Panc1 (cell line): ENCODE measurements around the gene MMP17. TPM values are rescaled to one million over a fixed set of nuclear protein-coding genes. Genes with fewer than 3 reads are reported as not detected.

Experiments used
- ATAC-seq: fragments of 200-7000 bp; cut with Tn5 transposase; 2 replicates; pipeline ENCODE4 v1.9.1; 2020; ENCODE audit warnings: mild to moderate bottlenecking, moderate library complexity
- BruUV-seq: library from RNA; stranded (reverse); fragments of 400-500 nt; replicated peaks from 2 replicates; lab custom pipeline; 2021; lab: Mats Ljungman, UMichigan
- CTCF ChIA-PET: fragments of 300-600 bp; sonication (Branson Sonifier 250); formaldehyde crosslinking; loops from one replicate; lab custom pipeline; 2022; ENCODE audit warnings: antibody characterized with exemption; lab: Charles Lee
- POLR2A ChIA-PET: fragments of 300-600 bp; sonication (Branson Sonifier 250); formaldehyde crosslinking; loops from one replicate; lab custom pipeline; 2022; ENCODE audit warnings: antibody characterized with exemption; lab: Charles Lee
- DNase-seq: peaks from one replicate; pipeline ENCODE4 v3.0.0-alpha.2; 2010; ENCODE audit warnings: low read depth, low spot score
- H3K27ac ChIP-seq: 2 replicates; pipeline ENCODE4 v1.5.1; 2011; ENCODE audit warnings: mild to moderate bottlenecking, low read length, inconsistent platforms
- H3K27me3 ChIP-seq: fragments of 200-500 bp; sonication (Bioruptor generic); 2 replicates; pipeline ENCODE4 v1.6.0; 2014; ENCODE audit warnings: low read length, inconsistent platforms; ENCODE audit not compliant: control insufficient read depth, insufficient read depth
- H3K36me3 ChIP-seq: fragments of 200-500 bp; sonication (Bioruptor generic); 2 replicates; pipeline ENCODE4 v1.5.1; 2014; ENCODE audit warnings: inconsistent platforms, mild to moderate bottlenecking, low read length, moderate library complexity; ENCODE audit not compliant: control insufficient read depth, insufficient read depth
- H3K4me1 ChIP-seq: 2 replicates; pipeline ENCODE4 v1.5.1; 2011; ENCODE audit warnings: inconsistent platforms, mild to moderate bottlenecking, low read length, moderate library complexity; ENCODE audit not compliant: control insufficient read depth, insufficient read depth
- H3K4me3 ChIP-seq, 2 experiments: 2 replicates each; pipeline ENCODE4 v1.5.1; 2011 to 2012; ENCODE audit warnings: low read depth in 2 of 2, low read length in 2 of 2, mild to moderate bottlenecking in 2 of 2, inconsistent platforms in 1 of 2, moderate library complexity in 1 of 2
- H3K9me3 ChIP-seq: fragments of 200-500 bp; sonication (Bioruptor generic); 2 replicates; pipeline ENCODE4 v1.5.1; 2014; ENCODE audit warnings: low read depth, mild to moderate bottlenecking, inconsistent platforms, low read length, moderate library complexity; ENCODE audit not compliant: control insufficient read depth, insufficient read depth
- POLR2AphosphoS5 ChIP-seq: IDR thresholded peaks from 2 replicates; pipeline ENCODE4 v1.6.1; 2012; ENCODE audit warnings: mild to moderate bottlenecking, low read depth, low read length, moderate library complexity
- SIN3A ChIP-seq: IDR thresholded peaks from 2 replicates; pipeline ENCODE4 v1.6.1; 2012; ENCODE audit warnings: low read depth, mild to moderate bottlenecking, low read length, moderate library complexity, borderline replicate concordance; ENCODE audit not compliant: insufficient read depth
- TCF7L2 ChIP-seq: IDR thresholded peaks from 2 replicates; pipeline ENCODE4 v1.6.1; 2011; ENCODE audit warnings: mild to moderate bottlenecking, low read depth, low read length, inconsistent platforms
- in situ Hi-C: cut with HindIII; loops from 2 replicates; pipeline ENCODE4 v1.10.0; 2016; ENCODE audit warnings: low sequenced_read_pairs, low pct_unique_long_range_greater_than_20kb
- intact Hi-C: fragments of 100-400 bp; cut with micrococcal nuclease; formaldehyde crosslinking; loops from one replicate; pipeline ENCODE4 v1.10.0; 2022; ENCODE audit not compliant: unreplicated experiment
- total RNA-seq: library from RNA; stranded (reverse); gene quantifications from one replicate; pipeline ENCODE4 v1.2.1, GENCODE V29; 2021; ENCODE audit not compliant: unreplicated experiment
- TF ChIP-seq, protein P1 (sequence below), 2 experiments: IDR thresholded peaks; 2 replicates each; pipeline ENCODE4 v1.6.1; 2011 to 2012; ENCODE audit warnings: low read depth in 2 of 2, control low read depth in 1 of 2, low read length in 1 of 2, mild to moderate bottlenecking in 1 of 2, moderate library complexity in 1 of 2; ENCODE audit not compliant: insufficient read depth in 1 of 2
- TF ChIP-seq, protein P2 (sequence below): fragments of 450-650 bp; IDR thresholded peaks from 2 replicates; pipeline ENCODE4 v1.5.1; 2017; ENCODE audit warnings: mild to moderate bottlenecking

Gene MMP17
- total RNA-seq, 1 experiment from 2014 or later, result 30.0 TPM

DNA sequence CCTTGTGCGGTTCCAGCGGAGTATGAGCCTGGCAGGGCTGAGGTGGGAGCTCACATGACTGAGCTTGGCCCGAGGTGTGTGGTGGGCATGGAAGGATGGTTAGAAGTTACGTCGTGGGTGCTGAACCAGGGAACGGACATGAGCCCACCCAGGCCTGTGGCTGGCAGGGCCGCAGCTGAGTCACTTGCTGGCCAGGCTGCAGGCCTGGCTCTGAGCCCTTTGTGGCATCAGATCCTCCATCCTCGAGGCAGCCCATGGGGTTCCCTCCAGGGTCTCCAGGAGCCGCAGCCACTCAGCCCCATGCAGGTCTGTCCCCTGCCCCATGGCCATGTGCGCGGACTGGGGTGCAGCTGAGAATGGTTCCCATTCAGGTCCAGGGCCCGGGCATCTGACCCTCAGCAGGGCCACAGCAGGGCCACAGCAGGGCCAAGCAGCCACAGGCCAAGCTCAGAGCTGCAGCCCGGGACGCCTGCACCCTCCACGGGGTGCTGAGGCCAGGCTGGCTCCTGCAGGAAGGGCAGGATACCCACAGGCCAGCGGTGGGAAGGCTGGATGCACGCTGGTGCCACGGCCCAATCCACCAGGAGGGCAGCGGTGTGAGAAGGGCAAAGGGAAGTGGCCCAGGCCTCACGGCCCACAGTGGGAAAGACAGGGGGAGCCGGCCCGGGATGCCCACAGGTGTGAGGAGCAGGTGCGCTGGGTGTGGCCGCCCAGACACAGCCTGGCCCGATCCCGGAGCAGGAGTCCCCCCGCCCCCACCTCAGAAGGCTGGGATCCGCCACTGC lies 39.9 kb downstream of the MMP17 start:
- ChIA-PET POLR2A (no interaction called here), CTCF (no interaction called here)
- no peaks in the 10 kb centered on the region for H3K27me3 ChIP-seq
- no TSS peak for BruUV-seq
- no peaks in the 10 kb centered on the region for H3K36me3 ChIP-seq
- intact Hi-C loops, result no loop called here
- H3K9me3 ChIP-seq, result no peaks in the 10 kb centered on the region
- no peak for ATAC-seq
- H3K27ac ChIP-seq, result no peak overlapping the region
- in situ Hi-C loops, result no loop called here
- H3K4me3 ChIP-seq, result no peak overlapping the region
- TF ChIP-seq TCF7L2 (no peak), SIN3A (no peak), POLR2AphosphoS5 (no peak)
- TF ChIP-seq, protein P1, sequence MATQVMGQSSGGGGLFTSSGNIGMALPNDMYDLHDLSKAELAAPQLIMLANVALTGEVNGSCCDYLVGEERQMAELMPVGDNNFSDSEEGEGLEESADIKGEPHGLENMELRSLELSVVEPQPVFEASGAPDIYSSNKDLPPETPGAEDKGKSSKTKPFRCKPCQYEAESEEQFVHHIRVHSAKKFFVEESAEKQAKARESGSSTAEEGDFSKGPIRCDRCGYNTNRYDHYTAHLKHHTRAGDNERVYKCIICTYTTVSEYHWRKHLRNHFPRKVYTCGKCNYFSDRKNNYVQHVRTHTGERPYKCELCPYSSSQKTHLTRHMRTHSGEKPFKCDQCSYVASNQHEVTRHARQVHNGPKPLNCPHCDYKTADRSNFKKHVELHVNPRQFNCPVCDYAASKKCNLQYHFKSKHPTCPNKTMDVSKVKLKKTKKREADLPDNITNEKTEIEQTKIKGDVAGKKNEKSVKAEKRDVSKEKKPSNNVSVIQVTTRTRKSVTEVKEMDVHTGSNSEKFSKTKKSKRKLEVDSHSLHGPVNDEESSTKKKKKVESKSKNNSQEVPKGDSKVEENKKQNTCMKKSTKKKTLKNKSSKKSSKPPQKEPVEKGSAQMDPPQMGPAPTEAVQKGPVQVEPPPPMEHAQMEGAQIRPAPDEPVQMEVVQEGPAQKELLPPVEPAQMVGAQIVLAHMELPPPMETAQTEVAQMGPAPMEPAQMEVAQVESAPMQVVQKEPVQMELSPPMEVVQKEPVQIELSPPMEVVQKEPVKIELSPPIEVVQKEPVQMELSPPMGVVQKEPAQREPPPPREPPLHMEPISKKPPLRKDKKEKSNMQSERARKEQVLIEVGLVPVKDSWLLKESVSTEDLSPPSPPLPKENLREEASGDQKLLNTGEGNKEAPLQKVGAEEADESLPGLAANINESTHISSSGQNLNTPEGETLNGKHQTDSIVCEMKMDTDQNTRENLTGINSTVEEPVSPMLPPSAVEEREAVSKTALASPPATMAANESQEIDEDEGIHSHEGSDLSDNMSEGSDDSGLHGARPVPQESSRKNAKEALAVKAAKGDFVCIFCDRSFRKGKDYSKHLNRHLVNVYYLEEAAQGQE (IDR thresholded peaks at IDR 0.05; ENCODE audit: insufficient read depth in 1 of 2, low read depth in 2 of 2, low read length in 1 of 2), result no peak
- TF ChIP-seq, protein P2, sequence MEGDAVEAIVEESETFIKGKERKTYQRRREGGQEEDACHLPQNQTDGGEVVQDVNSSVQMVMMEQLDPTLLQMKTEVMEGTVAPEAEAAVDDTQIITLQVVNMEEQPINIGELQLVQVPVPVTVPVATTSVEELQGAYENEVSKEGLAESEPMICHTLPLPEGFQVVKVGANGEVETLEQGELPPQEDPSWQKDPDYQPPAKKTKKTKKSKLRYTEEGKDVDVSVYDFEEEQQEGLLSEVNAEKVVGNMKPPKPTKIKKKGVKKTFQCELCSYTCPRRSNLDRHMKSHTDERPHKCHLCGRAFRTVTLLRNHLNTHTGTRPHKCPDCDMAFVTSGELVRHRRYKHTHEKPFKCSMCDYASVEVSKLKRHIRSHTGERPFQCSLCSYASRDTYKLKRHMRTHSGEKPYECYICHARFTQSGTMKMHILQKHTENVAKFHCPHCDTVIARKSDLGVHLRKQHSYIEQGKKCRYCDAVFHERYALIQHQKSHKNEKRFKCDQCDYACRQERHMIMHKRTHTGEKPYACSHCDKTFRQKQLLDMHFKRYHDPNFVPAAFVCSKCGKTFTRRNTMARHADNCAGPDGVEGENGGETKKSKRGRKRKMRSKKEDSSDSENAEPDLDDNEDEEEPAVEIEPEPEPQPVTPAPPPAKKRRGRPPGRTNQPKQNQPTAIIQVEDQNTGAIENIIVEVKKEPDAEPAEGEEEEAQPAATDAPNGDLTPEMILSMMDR, result no peak
- peaks cover 37% of the 10 kb centered on the region for H3K4me1 ChIP-seq
- DNase-seq, result no peak

DNA sequence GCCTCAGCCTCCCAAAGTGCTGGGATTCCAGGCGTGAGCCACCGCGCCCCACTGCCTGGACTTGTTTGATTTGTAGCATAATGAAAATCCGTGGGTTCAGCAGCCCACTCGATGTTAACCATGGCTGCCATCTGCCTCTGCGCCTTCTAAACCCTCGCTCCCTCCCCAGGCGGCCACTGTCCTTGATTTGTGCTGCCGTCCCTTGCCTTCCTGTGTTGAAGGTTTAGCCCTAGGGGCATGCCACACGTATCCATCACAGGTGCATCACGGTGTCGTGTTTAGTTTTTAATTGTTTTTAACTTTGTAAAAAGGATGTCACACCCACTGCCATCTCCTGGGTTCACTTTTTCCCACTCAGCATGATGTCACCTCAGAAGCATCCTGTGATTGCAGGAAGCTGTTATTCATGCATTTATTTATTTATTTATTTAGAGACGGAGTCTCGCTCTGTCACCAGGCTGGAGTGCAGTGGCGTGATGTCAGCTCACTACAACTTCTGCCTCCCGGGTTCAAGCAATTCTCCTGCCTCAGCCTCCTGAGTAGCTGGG lies 41.8 kb downstream of the MMP17 start:
- no peak for TF ChIP-seq TCF7L2
- no peak for TF ChIP-seq POLR2AphosphoS5
- TF ChIP-seq, protein P1 (IDR thresholded peaks at IDR 0.05; ENCODE audit: insufficient read depth in 1 of 2, low read depth in 2 of 2, low read length in 1 of 2), result no peak
- TF ChIP-seq SIN3A, result no peak
- TF ChIP-seq, protein P2, result no peak
- ATAC-seq (peak; percentile 65), DNase-seq (peak; percentile 61)
- Histone ChIP-seq H3K4me1 (peaks cover 22% of the 10 kb centered on the region), H3K9me3 (no peaks in the 10 kb centered on the region; the same call in 1 of the 2 replicates), H3K36me3 (no peaks in the 10 kb centered on the region), H3K27ac (peak overlapping the region; percentile 63; the same call in 1 of the 2 replicates), H3K4me3 (no peak overlapping the region), H3K27me3 (no peaks in the 10 kb centered on the region)
- no TSS peak for BruUV-seq
- in situ Hi-C loops, result no loop called here
- intact Hi-C loops, result no loop called here
- ChIA-PET CTCF (no interaction called here), POLR2A (no interaction called here)
